NCI-H524 (cell line): ENCODE measurements around the gene RNF212.

Experiments
- DNase-seq, 2 experiments: peaks; one replicate each; lab custom pipeline; 2025; lab: John Stamatoyannopoulos, UW

The RNF212 gene

DNA sequence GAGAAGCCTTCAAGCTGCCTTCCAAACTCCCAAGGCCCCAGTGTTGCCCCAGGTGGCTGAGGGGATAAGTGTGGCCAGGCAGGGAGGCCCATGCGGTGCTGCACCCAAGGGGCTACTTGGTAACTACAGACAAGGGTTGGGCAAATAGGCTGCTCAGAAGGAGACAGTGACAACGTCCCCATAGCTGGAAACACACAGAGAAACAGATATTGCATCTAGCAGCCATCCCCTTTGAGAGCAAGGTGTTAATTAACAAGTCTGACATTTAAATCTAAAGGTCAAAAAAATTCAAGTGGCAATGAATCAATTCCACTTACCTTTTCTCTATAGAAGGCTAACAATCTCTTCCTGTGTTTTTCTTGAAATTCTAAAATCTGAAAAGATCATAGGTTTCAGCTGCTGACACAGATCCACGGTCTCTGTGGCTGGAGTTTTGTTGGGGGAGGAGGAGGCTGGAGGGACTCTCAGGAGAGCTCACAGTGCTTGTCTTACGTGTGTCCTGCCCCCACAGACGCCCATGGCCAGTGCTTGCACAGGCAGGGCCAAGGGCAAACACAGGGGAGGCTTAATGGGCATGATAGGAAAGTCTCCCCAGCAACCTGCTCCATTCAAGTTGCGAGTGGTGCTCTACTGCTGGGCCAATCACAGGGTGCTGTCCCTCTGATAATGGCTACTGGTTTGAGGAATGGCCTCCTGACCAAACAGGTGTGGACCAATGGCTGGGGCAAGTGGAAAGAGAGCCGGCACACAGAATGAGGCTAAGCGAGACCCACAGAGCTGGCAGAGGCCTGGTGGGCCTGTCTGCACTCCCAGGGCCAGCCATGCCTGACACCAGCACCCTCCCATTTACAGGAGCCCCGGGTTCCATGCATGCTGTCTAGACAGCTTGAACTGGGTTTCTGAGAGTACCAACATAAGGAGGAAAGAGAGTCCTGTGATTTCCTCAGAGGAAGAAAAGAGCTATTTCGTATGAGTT, 22.6 kb downstream of the RNF212 start:
- no peak for DNase-seq

DNA sequence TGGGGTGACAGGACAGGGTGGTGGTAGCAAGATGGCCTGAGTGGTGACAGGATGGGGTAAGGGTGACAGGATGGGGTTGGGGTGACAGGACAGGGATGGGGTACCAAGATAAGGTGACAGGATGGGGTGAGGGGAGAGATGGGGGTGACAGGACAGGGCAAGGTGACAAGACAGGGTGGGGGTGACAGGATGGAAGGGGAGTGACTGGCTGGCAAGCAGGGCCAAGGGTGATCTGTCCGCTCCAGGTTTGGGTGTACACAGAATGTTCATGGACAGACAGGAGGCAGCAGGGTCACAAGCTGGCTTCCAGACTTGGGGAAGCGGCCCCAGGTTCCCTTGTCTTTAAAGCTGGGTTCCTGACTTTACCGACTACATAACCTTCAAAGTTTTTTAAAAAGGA, 23.3 kb downstream of the RNF212 start:
- DNase-seq = no peak

DNA sequence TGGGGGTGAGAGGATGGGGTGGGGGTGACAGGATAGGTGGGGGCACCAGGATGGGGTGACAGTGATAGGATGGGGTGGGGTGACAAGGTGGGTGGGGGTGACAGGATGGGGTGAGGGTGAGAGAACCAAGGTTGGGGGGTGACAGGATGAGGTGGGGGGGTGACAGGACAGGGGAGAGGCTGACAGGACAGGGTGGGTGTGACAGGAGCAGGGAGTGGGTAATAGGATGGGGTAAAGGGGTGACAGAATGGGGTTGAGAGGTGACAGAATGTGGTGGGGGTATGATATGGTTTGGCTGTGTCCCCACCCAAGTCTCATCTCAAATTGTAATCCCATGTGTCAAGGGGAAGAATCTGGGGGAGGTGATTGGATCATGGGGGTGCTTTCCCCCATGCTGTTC, 26.0 kb downstream of the RNF212 start:
- DNase-seq = no peak

DNA sequence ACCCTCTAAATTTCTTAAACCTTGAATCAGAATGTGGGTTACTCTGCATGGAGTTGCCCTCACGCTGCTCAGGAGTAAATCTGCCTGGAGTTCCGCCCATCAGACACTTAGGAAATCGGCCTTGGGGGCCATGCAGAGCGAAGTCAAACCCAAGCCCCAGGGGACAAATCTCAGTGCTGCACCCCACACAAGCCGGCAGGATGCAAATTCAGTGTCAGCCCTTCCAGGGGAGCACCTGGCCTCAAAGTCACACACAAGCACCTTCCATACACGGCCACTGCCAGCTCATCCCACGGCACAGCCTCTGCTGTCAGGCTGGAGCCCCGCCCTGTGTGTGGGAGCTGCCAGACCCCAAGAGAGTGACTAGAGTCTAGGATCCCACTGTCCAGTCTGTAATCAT, 27.4 kb downstream of the RNF212 start:
- DNase-seq = no peak

DNA sequence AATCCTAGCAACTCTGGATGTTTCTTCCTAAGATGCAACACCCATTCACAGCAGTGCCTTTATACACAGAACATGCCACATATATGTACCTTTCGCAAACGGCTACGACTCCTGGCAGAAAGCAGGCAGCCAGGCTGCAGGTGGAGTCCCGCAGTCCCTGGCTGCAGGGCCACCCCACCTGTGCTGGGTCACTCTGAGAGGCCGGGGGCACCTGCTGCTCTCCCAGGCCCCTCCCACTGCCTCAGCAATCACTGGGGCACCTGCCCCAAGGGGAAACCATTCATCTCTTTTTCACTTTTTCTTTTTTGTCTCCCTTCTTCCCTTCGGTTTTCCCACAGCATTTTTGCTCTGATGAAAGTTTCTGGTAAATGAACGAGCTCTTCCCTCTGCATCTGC, 28.0 kb downstream of the RNF212 start:
- DNase-seq = no peak

DNA sequence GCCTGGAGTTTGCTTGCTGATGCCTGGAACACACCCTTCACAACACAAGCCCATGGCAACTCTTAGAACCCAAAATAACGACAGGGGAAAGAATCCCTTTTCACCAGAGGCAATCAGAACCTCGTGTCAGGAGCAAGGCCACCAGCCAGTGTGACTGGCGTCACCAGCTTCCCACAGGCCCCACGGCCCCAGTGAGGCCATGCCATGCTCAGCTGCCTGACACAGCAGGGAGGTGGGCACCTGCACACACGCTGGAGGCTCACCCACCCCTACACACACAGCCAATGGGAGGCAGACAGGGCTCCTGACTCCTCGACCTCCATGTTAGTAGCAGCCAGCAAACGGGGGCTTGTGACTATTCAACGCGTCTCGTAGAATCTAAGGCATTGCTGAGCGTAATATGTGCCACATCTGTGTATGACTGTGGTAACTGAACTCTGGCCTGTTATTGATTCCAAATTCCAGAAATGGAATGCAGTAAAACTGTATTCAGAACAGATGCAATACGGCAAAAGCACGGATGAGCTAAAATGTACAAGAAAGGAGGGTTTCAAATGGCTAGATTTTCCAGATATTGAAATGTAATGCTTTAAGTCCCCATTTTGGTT, 28.5 kb downstream of the RNF212 start:
- no peak for DNase-seq

DNA sequence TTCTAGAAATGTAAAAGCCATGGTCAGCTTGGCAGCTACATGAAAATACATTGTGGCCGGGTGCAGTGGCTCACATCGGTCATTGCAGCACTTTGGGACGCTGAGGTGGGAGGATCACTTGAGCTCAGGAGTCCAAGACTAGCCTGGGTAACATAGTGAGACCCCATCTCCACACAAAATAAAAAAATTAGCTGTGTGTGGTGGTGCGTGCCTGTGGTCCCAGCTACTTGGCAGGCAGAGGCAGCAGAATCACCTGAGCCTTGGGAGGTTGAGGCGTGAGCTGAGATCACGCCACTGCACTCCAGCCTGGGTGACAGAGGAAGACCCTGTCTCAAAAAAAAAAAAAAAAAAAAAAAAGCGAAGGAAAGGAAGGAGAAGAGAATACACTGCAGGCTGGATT, 29.0 kb downstream of the RNF212 start:
- no peak for DNase-seq

DNA sequence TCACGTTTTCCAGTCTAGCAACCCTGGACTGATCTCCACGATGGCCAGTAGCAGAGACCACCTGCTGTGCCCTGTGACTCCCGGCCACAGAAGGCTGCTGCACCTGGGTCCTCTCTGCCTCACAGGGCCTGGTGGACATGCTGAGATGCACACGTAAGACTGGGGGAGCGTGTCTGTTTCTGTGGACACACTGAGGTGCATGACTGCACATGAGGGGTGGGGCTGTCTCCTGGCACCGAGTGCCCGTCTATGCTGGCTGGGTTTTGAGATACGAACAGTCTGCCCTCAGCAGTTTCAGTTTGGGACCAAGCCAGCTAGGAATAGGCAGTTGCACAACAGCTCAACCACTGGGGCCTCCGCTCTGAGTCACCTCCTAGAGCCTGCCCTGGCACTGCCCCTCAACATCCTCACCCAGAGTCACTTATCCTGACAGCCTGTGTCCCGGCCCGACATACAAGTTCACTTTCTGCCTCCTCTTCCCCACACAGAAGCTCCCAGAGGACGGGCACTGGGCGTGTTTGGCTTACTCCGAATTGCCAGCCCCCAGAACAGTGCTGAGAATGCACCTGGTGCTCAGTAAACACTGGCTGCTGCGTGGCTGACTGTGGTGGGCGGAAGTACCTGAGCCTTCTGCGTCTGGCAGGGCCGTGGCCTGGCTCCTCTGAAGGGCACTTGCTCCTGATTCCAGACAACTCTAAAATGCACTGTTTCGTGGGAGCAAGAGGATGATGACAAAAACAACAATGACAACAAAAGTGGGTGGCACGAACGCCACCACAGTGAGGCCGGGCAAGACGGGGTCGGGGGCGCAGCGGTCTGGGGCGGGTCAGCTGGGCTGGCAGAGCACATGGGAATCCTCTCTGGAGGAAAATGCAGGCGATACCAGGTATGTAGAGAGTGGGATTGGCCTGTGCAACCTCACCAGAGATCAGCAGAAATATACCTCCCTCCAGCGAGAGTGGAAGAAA, 30.9 kb downstream of the RNF212 start:
- no peak for DNase-seq

DNA sequence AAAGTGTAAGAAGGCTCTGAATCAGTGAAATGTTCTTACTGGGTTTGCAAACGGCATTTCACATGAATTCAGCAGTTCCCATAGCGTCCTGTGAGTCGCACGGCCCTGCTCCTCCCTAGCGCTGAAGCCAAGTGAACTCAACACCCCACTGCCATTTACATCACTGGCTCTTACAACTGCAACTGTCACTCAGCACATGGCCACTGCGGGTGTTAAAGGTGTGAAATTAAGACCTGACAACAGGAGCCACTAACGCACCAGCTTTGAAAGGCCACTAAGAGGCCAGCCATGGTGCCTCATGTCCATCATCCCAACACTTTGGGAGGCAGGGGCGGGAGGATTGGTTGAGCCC, 31.7 kb downstream of the RNF212 start:
- DNase-seq = no peak

DNA sequence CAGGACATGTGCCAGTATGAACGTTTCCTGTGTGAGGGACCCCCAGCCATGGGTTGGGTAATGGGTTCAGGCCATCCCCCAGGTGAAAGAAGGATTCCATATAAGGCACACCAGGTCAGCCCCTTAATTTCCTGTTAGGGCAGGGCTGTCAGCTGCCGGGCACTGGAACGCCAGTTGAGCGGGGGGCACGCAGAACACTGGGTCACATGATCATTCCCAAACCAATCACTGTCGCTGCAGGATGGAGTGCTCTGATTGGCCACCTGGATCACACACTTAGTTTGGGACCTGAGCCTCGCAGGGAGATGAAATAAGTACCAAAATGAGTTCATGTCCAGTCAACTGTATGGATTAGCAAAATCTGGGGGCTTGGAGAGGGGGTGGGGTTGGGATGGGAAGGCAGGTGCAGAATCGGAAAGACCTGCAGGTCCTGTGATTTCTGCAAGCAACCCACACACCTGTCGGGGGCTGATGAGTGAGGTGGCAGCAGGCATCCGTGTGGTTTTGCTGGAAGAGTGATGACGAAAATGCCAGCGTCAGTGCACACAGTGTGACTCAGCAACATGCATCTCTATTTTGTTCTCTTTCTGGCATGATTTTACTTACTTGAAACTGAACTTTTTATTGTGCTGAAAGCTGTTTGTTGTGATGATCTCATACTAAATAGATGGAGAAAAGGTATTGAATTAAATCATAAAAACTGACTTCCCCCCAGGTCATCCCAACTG, 32.2 kb downstream of the RNF212 start:
- DNase-seq = peak in 1 of 2 experiments; percentile 16

DNA sequence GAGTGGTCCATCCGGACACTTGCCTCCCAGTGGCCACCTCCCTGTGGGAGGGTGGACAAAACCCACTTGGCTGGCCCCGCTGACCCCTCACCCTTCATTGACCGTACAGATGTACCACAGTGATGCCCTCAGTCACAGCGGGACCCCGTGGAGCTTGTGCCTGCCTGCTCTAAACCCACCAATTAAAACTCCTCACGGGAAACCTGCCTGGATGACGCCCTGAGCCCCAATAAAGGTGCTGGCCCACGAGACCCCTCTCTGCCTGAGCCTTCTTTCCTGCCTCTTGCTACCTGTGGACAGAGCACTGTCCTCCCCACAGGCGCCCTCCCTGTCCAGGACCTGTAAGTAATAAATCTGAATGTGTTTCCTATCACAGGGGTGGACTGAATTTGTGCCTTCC, 32.9 kb downstream of the RNF212 start:
- DNase-seq = no peak

DNA sequence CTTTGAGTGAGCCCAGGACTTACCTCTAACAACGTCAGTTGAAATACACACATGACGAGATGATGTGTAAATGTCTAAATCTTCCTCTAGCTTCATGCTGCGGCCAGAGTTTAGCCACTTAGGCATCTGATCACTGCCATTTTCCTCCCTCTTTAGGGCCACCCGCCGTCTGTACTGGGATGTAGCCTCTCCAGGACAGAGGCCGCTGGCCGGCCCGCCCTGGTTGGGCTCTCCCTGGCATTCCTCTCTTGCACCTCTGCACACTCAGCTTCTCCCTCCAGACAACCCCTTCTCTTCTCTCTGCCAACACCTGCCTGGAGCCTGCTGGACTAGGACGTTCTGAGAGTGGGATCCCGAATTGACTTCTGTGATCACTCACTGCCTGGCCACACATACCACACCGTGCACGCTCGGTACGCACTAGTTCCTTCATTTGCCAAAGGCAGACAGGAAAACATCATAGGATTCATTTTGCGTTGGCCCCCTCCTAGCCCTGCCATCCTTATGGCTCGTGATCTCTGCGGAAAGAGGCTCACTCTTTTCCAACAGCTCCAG, 33.6 kb downstream of the RNF212 start:
- DNase-seq = no peak

DNA sequence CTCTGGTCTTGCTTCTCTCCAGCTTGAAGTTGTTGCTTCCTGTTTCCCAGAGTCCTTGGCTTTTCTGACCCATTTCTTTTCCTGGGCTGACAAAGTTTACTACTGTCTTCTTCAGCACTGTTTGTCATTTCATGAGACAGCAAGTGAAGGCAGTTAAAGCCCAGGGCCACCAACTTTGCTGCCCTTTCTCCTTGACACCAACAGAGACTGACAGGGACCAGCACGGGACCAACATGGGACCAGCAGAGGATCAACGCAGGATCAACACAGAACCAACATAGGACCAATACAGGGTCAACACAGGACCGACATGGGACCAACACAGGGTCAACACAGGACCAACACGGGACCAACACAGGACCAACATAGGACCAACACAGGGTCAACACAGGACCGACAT, 34.9 kb downstream of the RNF212 start:
- DNase-seq = no peak

DNA sequence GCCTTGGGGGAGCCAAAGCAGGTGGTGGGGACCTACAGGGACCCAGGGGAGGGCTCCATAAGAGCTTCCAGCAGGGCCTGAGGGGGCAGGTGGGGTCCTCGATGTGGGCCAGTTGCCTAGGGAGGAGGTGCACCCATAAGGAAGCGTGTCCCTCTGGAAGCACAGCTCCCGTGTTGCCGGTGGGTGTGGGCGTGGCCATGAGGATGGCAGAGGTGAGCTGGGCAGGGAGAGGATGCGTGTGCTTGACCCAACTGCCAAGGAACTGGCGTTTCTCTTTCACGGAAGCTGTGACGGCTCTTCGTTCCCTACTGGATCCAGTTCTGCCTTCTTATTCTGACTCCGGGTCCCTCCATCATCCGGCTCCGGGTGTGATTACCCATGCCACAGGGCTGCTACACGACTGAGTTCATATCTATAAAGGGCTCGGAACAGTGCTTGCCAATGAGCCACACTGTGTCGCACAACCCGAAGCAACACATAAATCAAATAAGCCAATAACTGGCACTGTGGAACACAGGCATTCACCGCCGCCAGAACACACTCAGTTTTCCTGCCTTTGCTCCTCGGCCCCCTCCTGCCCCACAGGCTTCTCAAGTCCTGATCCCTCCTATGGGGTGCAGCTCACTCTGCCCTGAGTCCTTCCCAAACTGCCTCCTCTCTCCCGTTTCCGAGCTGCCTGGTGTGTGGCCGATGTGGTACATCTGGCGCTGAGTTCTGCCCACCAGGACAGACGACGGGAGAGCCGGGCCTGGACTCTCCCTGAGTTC, 35.5 kb downstream of the RNF212 start:
- DNase-seq = no peak

DNA sequence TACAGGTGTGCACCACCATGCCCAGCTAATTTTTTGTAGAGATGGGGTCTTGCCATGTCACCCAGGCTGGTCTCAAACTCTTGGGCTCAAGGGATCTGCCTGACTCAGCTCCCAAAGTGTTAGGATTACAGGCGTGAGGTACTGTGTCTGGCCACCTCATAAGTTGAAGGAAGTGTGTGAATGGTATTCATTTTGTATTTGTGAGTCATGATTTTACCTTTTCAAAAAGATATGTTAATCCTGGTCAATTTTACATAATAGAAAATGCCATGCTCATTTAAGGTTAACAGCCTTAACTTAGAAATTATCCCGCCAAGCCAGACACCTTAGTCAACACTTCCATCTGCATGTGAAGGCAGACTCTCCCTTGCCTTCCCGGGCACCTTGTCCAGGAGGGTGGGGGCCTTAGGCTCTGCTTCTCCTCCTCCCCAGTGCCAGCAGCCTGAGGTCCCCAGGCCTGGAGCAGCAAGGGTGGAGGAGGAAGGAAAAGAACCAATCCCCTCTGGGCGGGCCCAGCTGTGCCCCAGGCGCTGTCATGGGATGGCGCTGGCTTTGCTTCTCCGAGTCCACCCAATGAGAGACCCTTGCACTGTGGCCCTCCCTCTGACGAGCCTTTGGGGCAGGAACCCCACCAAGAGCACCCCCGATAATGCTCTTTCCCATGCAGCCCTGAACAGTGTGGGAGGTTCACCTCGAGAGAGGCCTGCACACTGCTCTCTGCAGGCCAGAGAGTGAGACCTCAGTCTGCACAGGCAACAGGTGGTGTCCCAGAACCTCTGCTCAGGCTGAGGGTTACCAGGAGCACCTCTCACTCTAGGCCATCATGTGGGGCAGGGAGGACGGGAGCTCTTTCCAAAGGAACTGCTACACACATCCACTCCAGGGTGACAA, 37.3 kb downstream of the RNF212 start:
- DNase-seq = no peak

DNA sequence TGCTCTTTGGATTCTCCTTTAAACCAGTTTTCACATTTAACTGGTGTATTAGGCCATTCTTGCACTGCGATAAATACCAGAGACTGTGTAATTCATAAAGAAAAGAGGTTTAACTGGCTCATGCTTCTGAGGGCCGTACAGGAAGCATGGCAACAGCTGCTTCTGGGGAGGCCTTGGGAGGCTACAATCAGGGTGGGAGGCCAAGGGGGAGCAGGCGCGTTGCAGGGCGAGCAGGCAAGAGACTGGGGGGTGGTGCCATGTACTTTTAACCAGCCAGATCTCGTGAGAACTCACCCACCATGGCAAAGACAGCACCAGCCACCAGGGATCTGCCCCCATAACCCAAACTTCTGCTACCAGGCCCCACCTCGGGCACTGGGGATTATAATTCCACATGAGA, 38.1 kb downstream of the RNF212 start:
- no peak for DNase-seq

DNA sequence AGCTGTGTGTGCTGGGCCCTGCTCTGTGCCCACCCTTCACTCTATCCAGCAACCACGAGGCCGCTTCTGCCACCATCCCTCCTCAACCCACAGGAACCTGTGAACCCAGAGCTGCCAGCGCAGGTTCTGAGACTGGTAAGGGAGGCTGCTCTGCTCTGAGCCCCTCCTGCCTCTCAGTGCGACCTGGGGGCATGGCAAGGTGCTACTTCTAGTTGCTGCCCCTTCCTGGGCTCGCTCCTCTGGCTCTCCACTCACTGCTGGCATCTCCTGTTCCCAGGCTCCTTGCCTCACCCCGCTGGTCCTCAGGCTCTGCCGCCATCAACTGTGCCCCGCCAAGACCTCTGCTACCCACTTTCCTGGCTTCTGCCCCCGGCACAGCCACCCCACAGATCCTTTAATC, 39.3 kb downstream of the RNF212 start:
- no peak for DNase-seq

DNA sequence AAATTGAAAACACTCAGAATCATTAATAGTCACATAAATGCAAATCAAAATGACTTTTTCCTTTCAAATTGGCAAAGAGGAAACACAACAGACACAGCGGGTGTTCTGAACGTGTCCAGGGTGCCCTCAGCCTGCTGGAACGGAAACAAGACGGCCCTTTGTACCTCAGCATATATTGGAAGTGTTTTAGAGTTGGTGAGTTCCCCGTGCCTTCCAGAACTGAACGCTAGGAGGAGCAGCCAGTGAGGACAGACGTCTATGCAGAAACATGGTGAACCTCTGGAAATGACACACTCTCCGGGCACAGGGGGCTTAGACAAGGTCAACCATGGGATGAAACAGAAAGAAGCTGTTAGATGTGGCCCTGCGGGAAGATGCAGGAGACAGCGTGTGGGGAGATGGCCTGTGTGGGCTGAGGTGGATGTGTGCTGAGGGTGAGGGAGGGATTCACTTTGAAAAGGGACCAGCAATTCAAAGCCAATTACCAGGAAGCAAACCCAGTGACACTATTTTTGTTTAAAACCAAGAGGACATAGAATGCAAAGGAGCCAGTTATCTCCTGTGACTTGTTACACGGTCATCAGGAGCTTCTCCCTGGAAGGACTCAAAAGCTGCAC, 40.4 kb downstream of the RNF212 start:
- DNase-seq = peak in 1 of 2 experiments; percentile 60

DNA sequence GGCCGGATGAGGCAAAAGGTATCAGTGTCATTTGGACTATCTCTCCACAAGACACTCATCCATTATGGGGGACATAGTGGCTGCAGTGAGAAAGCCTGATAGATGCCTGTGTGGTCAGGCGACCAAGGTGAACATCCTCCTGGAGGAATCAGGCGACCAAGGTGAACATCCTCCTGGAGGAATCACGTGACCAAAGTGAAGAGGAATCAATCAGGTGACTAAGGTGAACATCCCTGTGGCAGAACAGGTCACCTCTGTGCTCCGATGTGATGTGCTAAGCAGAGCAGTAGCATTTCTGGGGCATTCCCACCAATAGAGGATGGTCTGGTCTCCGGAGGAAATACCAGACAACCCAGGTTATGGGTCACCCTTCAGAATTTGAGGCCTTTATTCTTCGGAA, 44.0 kb downstream of the RNF212 start:
- DNase-seq = no peak
